Adipocyte (in vitro differentiated cells): ENCODE data around the gene ESAM.

Experiments
- DNase-seq: peaks from one replicate; pipeline ENCODE4 v3.0.0-alpha.2; 2015; ENCODE audit warnings: low read depth
- H3K27me3 ChIP-seq: replicated peaks from 2 replicates; pipeline ENCODE4 v1.7.0; 2013; ENCODE audit warnings: mild to moderate bottlenecking, low read length, moderate library complexity; ENCODE audit not compliant: control insufficient read depth, insufficient read depth
- H3K36me3 ChIP-seq: 2 replicates; pipeline ENCODE4 v1.7.0; 2013; ENCODE audit warnings: low read length, mild to moderate bottlenecking, moderate library complexity; ENCODE audit not compliant: control insufficient read depth, insufficient read depth, severe bottlenecking
- H3K4me1 ChIP-seq: 2 replicates; pipeline ENCODE4 v1.7.0; 2013; ENCODE audit warnings: mild to moderate bottlenecking, low read length, moderate library complexity; ENCODE audit not compliant: control insufficient read depth, insufficient read depth
- H3K4me3 ChIP-seq: 2 replicates; pipeline ENCODE4 v1.7.0; 2013; ENCODE audit warnings: mild to moderate bottlenecking, low read length, moderate library complexity
- H3K9ac ChIP-seq: 2 replicates; pipeline ENCODE4 v1.7.0; 2013; ENCODE audit warnings: mild to moderate bottlenecking, low read length, moderate library complexity
- H3K9me3 ChIP-seq: 2 replicates; pipeline ENCODE4 v1.7.0; 2013; ENCODE audit warnings: mild to moderate bottlenecking, low read length, moderate library complexity; ENCODE audit not compliant: control insufficient read depth

Gene ESAM

GRCh38 chr11:124740277-124740882, 21.7 kb downstream of the ESAM start:
- Histone ChIP-seq H3K9me3 (no peaks in the 10 kb centered on the region), H3K4me3 (peak overlapping the region; percentile 72), H3K36me3 (no peaks in the 10 kb centered on the region), H3K9ac (no peak overlapping the region), H3K4me1 (peaks cover 5% of the 10 kb centered on the region), H3K27me3 (peaks cover 93% of the 10 kb centered on the region)
- DNase-seq: peak; percentile 57

DNA sequence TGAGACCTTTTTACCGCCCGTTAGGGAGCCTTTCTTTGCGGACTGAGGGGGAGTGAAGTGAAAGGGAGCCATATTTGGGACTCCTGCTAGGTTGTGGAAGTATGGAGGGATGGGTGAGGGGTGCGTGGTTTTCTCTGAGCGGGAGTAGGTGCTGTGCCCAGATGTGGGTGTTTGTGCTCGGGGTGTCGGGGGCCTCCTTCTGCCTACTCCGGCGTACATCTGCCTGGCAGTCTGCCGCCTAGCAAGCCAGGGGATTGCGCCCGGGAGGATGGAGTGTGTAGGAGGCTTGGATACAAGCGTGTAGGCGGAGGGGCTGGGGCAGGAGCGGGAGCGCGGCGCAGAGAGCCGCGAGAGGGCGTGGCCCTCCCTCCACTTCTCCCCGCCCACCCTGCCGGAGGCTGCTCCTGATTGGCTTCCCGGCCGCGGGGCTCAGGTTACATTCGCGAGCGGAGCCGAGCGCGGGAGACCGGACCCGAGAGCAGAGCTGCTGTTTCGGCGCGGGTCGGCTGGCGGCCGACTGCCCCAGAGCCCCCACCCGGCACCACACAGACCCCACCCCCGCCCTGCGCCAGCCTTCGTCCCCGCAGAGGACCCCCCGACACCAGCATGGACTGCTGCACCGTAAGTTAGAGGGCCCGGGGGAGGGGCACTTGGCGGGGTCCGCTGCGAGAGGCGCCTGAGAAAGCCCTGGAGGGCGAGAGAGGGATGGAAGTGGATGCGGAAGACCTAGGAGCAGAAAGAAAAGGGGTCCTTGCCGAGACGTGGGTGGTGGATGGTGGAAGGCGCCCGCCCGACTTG, 22.4 kb downstream of the ESAM start, which contains the start of gene NRGN:
Gene NRGN (plus strand): TSS at position 464 of the 798 bp plus-strand sequence. CDS start 143 bp downstream, at position 607.
- DNase-seq: peak; percentile 98
- Histone ChIP-seq H3K4me1 (peaks cover 5% of the 10 kb centered on the region), H3K9me3 (no peaks in the 10 kb centered on the region), H3K27me3 (peaks cover 93% of the 10 kb centered on the region), H3K4me3 (peak within 1 kb of the TSS; percentile 73), H3K9ac (no peak within 1 kb of the TSS), H3K36me3 (no peaks in the 10 kb centered on the region)

GRCh38 chr11:124738713-124739478, 23.2 kb downstream of the ESAM start:
- Histone ChIP-seq H3K9me3 (no peaks in the 10 kb centered on the region), H3K4me3 (peak overlapping the region; percentile 73), H3K9ac (no peak overlapping the region), H3K27me3 (peaks cover 90% of the 10 kb centered on the region), H3K4me1 (peaks cover 5% of the 10 kb centered on the region), H3K36me3 (no peaks in the 10 kb centered on the region)
- DNase-seq: no peak

- Histone ChIP-seq H3K4me1 (peaks cover 5% of the 10 kb centered on the region), H3K27me3 (peaks cover 80% of the 10 kb centered on the region), H3K9me3 (no peaks in the 10 kb centered on the region), H3K9ac (no peak overlapping the region), H3K36me3 (no peaks in the 10 kb centered on the region), H3K4me3 (no peak overlapping the region)
- DNase-seq: no peak
Measured at GRCh38 chr11:124737638-124738305, 24.3 kb downstream of the ESAM start.

GRCh38 chr11:124736736-124737135, 25.4 kb downstream of the ESAM start:
- H3K36me3 ChIP-seq: no peaks in the 10 kb centered on the region
- peaks cover 70% of the 10 kb centered on the region for H3K27me3 ChIP-seq
- no peak overlapping the region for H3K4me3 ChIP-seq
- no peak overlapping the region for H3K9ac ChIP-seq
- DNase-seq: no peak
- no peaks in the 10 kb centered on the region for H3K9me3 ChIP-seq
- peaks cover 5% of the 10 kb centered on the region for H3K4me1 ChIP-seq

- H3K4me3 ChIP-seq: no peak overlapping the region
- H3K36me3 ChIP-seq: no peaks in the 10 kb centered on the region
- H3K4me1 ChIP-seq: peaks cover 3% of the 10 kb centered on the region
- no peak overlapping the region for H3K9ac ChIP-seq
- peaks cover 39% of the 10 kb centered on the region for H3K27me3 ChIP-seq
- H3K9me3 ChIP-seq: no peaks in the 10 kb centered on the region
- DNase-seq: no peak
Measured at GRCh38 chr11:124732230-124732629, 29.9 kb downstream of the ESAM start.

GRCh38 chr11:124729571-124729970, 32.5 kb downstream of the ESAM start:
- H3K4me1 ChIP-seq: peaks cover 15% of the 10 kb centered on the region
- H3K4me3 ChIP-seq: no peak overlapping the region
- H3K27me3 ChIP-seq: peaks cover 31% of the 10 kb centered on the region
- DNase-seq: no peak
- H3K36me3 ChIP-seq: no peaks in the 10 kb centered on the region
- H3K9ac ChIP-seq: no peak overlapping the region
- no peaks in the 10 kb centered on the region for H3K9me3 ChIP-seq

- DNase-seq: no peak
- Histone ChIP-seq H3K36me3 (no peaks in the 10 kb centered on the region), H3K27me3 (peaks cover 39% of the 10 kb centered on the region), H3K4me3 (no peak overlapping the region), H3K4me1 (peaks cover 15% of the 10 kb centered on the region), H3K9ac (no peak overlapping the region), H3K9me3 (no peaks in the 10 kb centered on the region)
Measured at GRCh38 chr11:124728134-124728533, 34.0 kb downstream of the ESAM start.

DNA sequence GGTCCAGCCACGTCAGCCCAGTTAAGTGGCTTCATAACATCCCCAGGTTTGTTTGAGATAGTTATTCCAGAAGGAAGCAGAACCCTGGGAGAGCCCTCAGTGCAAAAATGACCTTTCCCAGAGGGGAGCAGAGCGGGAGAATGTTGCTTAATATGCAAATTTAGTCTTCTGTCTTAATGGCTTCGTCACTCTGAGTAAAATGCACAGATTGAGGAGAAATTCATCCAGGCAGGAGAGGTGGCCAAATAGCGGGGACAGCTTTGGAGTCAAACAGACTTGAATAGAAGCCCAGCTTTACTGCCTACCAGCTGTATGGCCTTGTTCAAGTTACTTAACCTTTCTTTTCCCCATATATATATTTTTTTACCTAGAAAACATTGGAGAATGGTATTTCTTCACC, 34.6 kb downstream of the ESAM start:
- Histone ChIP-seq H3K27me3 (peaks cover 45% of the 10 kb centered on the region), H3K9ac (no peak overlapping the region), H3K4me1 (peaks cover 15% of the 10 kb centered on the region), H3K4me3 (no peak overlapping the region), H3K36me3 (no peaks in the 10 kb centered on the region), H3K9me3 (no peaks in the 10 kb centered on the region)
- DNase-seq: no peak

GRCh38 chr11:124725719-124726105, 36.4 kb downstream of the ESAM start:
- no peak overlapping the region for H3K4me3 ChIP-seq
- H3K9ac ChIP-seq: no peak overlapping the region
- DNase-seq: no peak
- peaks cover 15% of the 10 kb centered on the region for H3K4me1 ChIP-seq
- no peaks in the 10 kb centered on the region for H3K36me3 ChIP-seq
- no peaks in the 10 kb centered on the region for H3K9me3 ChIP-seq
- H3K27me3 ChIP-seq: peaks cover 56% of the 10 kb centered on the region
